HepG2 (cell line): ENCODE data around the gene RABGAP1L.

ENCODE experiments used
- ASH2L ChIP-seq: fragments of 300-600, 200-600 bp; sonication (generic); IDR thresholded peaks from 2 replicates; pipeline ENCODE4 v1.7.0; 2017; ENCODE audit warnings: low read depth, mild to moderate bottlenecking, moderate library complexity, mixed read lengths, low read length; ENCODE audit not compliant: insufficient read length
- ELF1 ChIP-seq: sonication (generic); formaldehyde crosslinking; IDR thresholded peaks from 2 replicates; pipeline ENCODE4 v1.4.0; 2020; ENCODE audit warnings: missing genetic modification reagents
- SMYD3 ChIP-seq: sonication (generic); formaldehyde crosslinking; IDR thresholded peaks from 2 replicates; pipeline ENCODE4 v1.8.1; 2023; ENCODE audit warnings: mild to moderate bottlenecking, missing genetic modification reagents
- SP4 ChIP-seq: sonication (generic); formaldehyde crosslinking; IDR thresholded peaks from 2 replicates; pipeline ENCODE4 v1.8.1; 2023; ENCODE audit warnings: mild to moderate bottlenecking, missing genetic modification reagents
- TF ChIP-seq, protein P1 (sequence below): sonication (generic); formaldehyde crosslinking; IDR thresholded peaks from 2 replicates; pipeline ENCODE4 v1.4.0; 2020; ENCODE audit warnings: missing genetic modification reagents
- TF ChIP-seq, protein P2 (sequence below): IDR thresholded peaks from 2 replicates; pipeline ENCODE4 v1.6.1; 2016
- TF ChIP-seq, protein P3 (sequence below): conservative IDR thresholded peaks from 2 replicates; pipeline ENCODE4 v1.6.1; 2018; ENCODE audit warnings: missing genetic modification reagents
- TF ChIP-seq, protein P4 (sequence below): sonication (generic); formaldehyde crosslinking; IDR thresholded peaks from 2 replicates; pipeline ENCODE4 v1.5.0; 2020; ENCODE audit warnings: mild to moderate bottlenecking, missing genetic modification reagents, moderate library complexity

DNA sequence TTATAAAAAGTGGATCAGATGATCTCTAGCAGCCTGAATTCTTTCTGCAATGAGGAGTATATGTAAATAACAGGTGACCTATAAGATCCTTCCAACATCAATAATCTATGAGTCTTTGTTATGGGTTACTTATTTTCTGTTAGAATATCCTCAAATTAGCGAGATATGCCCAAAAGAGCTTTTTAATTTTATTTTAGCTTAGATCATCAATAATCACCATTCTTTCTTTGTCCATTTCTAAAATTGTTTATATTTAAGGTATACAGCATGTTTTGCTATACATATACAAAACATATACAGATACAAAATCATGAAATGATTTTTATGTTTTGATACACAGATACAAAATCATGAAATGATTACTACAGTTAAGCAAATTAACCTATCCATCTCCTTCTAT lies 11.8 kb downstream of the RABGAP1L start:
- TF ChIP-seq, protein P1, sequence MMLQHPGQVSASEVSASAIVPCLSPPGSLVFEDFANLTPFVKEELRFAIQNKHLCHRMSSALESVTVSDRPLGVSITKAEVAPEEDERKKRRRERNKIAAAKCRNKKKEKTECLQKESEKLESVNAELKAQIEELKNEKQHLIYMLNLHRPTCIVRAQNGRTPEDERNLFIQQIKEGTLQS = no peak
- TF ChIP-seq SMYD3 (CRISPR knock-in tag) (no peak), ELF1 (no peak), SP4 (no peak), ASH2L (no peak)
- TF ChIP-seq, protein P2, sequence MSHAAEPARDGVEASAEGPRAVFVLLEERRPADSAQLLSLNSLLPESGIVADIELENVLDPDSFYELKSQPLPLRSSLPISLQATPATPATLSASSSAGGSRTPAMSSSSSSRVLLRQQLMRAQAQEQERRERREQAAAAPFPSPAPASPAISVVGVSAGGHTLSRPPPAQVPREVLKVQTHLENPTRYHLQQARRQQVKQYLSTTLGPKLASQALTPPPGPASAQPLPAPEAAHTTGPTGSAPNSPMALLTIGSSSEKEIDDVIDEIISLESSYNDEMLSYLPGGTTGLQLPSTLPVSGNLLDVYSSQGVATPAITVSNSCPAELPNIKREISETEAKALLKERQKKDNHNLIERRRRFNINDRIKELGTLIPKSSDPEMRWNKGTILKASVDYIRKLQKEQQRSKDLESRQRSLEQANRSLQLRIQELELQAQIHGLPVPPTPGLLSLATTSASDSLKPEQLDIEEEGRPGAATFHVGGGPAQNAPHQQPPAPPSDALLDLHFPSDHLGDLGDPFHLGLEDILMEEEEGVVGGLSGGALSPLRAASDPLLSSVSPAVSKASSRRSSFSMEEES (CRISPR knock-in tag) = no peak
- TF ChIP-seq, protein P3, sequence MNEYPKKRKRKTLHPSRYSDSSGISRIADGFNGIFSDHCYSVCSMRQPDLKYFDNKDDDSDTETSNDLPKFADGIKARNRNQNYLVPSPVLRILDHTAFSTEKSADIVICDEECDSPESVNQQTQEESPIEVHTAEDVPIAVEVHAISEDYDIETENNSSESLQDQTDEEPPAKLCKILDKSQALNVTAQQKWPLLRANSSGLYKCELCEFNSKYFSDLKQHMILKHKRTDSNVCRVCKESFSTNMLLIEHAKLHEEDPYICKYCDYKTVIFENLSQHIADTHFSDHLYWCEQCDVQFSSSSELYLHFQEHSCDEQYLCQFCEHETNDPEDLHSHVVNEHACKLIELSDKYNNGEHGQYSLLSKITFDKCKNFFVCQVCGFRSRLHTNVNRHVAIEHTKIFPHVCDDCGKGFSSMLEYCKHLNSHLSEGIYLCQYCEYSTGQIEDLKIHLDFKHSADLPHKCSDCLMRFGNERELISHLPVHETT (CRISPR knock-in tag) = no peak
- TF ChIP-seq, protein P4, sequence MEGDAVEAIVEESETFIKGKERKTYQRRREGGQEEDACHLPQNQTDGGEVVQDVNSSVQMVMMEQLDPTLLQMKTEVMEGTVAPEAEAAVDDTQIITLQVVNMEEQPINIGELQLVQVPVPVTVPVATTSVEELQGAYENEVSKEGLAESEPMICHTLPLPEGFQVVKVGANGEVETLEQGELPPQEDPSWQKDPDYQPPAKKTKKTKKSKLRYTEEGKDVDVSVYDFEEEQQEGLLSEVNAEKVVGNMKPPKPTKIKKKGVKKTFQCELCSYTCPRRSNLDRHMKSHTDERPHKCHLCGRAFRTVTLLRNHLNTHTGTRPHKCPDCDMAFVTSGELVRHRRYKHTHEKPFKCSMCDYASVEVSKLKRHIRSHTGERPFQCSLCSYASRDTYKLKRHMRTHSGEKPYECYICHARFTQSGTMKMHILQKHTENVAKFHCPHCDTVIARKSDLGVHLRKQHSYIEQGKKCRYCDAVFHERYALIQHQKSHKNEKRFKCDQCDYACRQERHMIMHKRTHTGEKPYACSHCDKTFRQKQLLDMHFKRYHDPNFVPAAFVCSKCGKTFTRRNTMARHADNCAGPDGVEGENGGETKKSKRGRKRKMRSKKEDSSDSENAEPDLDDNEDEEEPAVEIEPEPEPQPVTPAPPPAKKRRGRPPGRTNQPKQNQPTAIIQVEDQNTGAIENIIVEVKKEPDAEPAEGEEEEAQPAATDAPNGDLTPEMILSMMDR (CRISPR knock-in tag) = no peak
